Heart left ventricle (tissue), 13 donors: Measurements from ENCODE around the gene ZNF586.

ENCODE experiments used
- CTCF ChIP-seq, 12 donors: fragments of 200-600 bp; sonication (generic) in 4 of 12; IDR thresholded peaks; one replicate each; pipeline versions ENCODE4 v1.5.0 to v1.8.0; 2018 to 2022; ENCODE audit warnings: antibody characterized with exemption in 12 of 12, mild to moderate bottlenecking in 5 of 12
- POLR2A ChIP-seq, 2 donors: fragments of 450-650 bp; IDR thresholded peaks; one replicate each; pipeline ENCODE4 v1.6.1; 2017; ENCODE audit warnings: antibody characterized with exemption in 2 of 2, mild to moderate bottlenecking in 2 of 2, moderate library complexity in 2 of 2
- donor health status: ischemic (EF 13 %, LVEDD 7.1; RV severe dilation, severe dysfunction).
- donor health status: DM: no; HTN: yes; CAD: no.
- donor health status: DM: no; HTN: no; CAD: no.
- donor health status: ischemic (EF 25% LVEDD 6.9; RV normal size, moderate dysfunction).
- donor health status: ischemic (EF 25% LVEDD 5.7; RV mildly dilated, moderate dysfunction).
- donor health status: ischemic (EF 35%, LVEDD 5.7; RV mildly dilated, moderate dysfunction).
- donor health status: nonischemic (EF 11% LVEDD 7.7; RV severe dilation, severe dysfunction).
- donor health status: DM: yes; HTN: yes; CAD: no.
- donor health status: PGD.
- donor health status: ischemic (EF 29% LVEDD 5.4; RV normal size, mild dysfunction).
- donor health status: nonischemic (EF 23%, LVEDD 6.1; RV moderate dilation, normal function).

- TF ChIP-seq CTCF (IDR thresholded peaks at IDR 0.05) (no peak), POLR2A (IDR thresholded peaks at IDR 0.05) (no peak)
Measured at GRCh38 chr19:57803594-57804325, 34.3 kb downstream of the ZNF586 start.
